ENCODE results near the gene HBP1. TPM values are rescaled to one million over a fixed set of nuclear protein-coding genes. Genes with fewer than 3 reads are reported as not detected.

HBP1 gene
- total RNA-seq, 1 donor, result 90.9 TPM

DNA sequence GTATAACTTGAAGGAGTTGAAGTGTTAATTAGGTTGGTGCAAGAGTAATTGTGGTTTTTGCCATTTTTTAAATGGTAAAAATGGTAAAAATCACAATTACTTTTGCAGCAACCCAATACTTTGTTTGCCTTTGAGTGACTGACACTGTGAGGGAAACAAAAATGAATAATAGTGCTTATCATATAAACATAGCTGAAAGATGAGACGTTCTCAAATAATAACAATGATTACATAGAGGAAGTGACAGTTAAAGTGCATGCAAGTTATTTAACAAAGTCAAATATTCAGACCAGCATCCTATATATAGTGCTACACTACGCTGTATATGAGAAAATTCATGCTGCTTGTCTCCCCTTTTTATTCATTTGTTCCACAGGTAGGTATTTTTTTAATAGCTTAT lies 4.7 kb upstream of the HBP1 start:
- DNase-seq (ENCODE audit: low read depth), result no peak
- no peak overlapping the region for H3K4me3 ChIP-seq (ENCODE audit: low read depth, low read length)
- TF ChIP-seq CTCF (IDR thresholded peaks at IDR 0.05; ENCODE audit: insufficient read depth, low read length), result no peak

- no peak for DNase-seq (ENCODE audit: low read depth)
- TF ChIP-seq CTCF (IDR thresholded peaks at IDR 0.05; ENCODE audit: insufficient read depth, low read length), result no peak
- no peak overlapping the region for H3K4me3 ChIP-seq (ENCODE audit: low read depth, low read length)
Observed at GRCh38 chr7:107165341-107165740, 3.5 kb upstream of the HBP1 start.

DNA sequence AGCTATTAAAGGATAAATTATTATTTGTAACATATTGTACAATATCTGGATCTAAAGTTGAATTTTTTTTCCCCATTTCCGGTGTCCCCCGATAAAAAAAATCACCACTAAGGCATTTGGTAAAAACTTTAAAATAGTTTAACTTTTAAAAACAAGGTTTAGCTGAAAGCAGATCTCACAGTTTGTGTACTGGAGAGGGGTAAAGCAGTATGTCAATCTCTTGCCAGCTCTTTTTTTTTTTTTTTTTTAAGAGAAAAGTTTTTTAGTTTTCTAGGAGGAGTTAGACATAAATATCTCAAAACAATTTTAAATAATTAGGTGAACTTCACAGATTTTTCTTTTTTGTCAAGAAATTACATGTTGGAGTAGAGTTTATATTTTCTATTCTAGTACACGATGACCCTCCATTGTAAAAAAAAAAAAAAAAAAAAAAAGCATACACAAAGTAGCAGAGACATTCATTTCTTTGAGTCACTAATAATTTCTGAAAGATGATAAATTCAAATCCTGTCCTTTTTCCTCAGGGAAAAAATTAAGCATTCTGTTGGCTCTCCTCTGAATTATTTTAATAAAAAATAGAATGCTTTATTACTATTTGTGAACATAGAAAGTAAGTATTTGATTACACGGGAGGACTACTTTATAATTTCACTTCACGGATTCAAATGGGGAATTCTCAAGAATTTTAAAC lies 1.9 kb upstream of the HBP1 start:
- H3K4me3 ChIP-seq (ENCODE audit: low read depth, low read length), result peak overlapping the region; percentile 68
- no peak for TF ChIP-seq CTCF (IDR thresholded peaks at IDR 0.05; ENCODE audit: insufficient read depth, low read length)
- DNase-seq (ENCODE audit: low read depth), result peak; percentile 8

GRCh38 chr7:107167483-107168232 lies 1.1 kb upstream of the HBP1 start:
- peak; percentile 58 for TF ChIP-seq CTCF (IDR thresholded peaks at IDR 0.05; ENCODE audit: insufficient read depth, low read length)
- peak; percentile 91 for DNase-seq (ENCODE audit: low read depth)
- peak overlapping the region; percentile 68 for H3K4me3 ChIP-seq (ENCODE audit: low read depth, low read length)

- DNase-seq (ENCODE audit: low read depth), result peak; percentile 98
- TF ChIP-seq CTCF (IDR thresholded peaks at IDR 0.05; ENCODE audit: insufficient read depth, low read length), result no peak
- peak overlapping the region; percentile 73 for H3K4me3 ChIP-seq (ENCODE audit: low read depth, low read length)
Observed at GRCh38 chr7:107169120-107170050, 582 bp downstream of the HBP1 start.

GRCh38 chr7:107170051-107170915 lies 1.5 kb downstream of the HBP1 start:
- DNase-seq (ENCODE audit: low read depth), result no peak
- no peak for TF ChIP-seq CTCF (IDR thresholded peaks at IDR 0.05; ENCODE audit: insufficient read depth, low read length)
- H3K4me3 ChIP-seq (ENCODE audit: low read depth, low read length), result peak overlapping the region; percentile 73

Data from fibroblast of the aortic adventitia (primary cell).